ENCODE data around the gene APP. TPM values are rescaled to one million over a fixed set of nuclear protein-coding genes. Genes with fewer than 3 reads are reported as not detected.

APP gene
- total and polyA plus RNA-seq, 2 experiments from 2014 or later, result 55.7 to 316 TPM

DNA sequence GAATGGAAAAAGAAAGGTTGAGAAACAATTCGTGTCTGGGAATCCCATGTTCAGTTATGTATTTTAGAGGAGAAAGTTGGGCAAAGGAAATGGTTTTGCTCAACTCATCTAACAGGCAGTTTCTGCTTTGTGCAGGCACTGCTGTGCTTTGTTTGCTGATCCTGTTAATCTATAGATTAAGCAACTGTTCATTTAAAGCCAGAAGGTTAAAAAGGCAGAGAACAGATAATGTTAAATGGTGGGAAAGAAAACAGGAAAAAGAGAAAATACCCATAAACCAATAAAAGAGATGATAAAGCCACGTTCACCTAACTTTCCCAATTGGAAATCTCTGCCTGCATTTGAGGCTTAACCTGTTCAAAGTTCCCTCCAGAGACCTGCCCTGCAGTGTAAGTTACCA, 70.0 kb downstream of the APP start:
- Histone ChIP-seq H2AFZ (no peak overlapping the region), H3K9me3 (ENCODE audit: low read depth) (no peaks in the 10 kb centered on the region), H3K79me2 (peaks cover 68% of the 10 kb centered on the region), H3K9me2 (replicated peaks; ENCODE audit: insufficient read depth) (no peaks in the 10 kb centered on the region), H3K4me3 (no peak overlapping the region), H3K4me2 (no peak overlapping the region), H4K20me1 (ENCODE audit: insufficient read depth, poor library complexity, severe bottlenecking) (peaks cover 8% of the 10 kb centered on the region), H3K4me1 (ENCODE audit: insufficient read depth) (peaks cover 4% of the 10 kb centered on the region), H3K27me3 (no peaks in the 10 kb centered on the region), H3K36me3 (replicated peaks; ENCODE audit: insufficient read depth, low read depth) (no peaks in the 10 kb centered on the region), H3K27ac (no peak overlapping the region)
- TF ChIP-seq, protein P1, sequence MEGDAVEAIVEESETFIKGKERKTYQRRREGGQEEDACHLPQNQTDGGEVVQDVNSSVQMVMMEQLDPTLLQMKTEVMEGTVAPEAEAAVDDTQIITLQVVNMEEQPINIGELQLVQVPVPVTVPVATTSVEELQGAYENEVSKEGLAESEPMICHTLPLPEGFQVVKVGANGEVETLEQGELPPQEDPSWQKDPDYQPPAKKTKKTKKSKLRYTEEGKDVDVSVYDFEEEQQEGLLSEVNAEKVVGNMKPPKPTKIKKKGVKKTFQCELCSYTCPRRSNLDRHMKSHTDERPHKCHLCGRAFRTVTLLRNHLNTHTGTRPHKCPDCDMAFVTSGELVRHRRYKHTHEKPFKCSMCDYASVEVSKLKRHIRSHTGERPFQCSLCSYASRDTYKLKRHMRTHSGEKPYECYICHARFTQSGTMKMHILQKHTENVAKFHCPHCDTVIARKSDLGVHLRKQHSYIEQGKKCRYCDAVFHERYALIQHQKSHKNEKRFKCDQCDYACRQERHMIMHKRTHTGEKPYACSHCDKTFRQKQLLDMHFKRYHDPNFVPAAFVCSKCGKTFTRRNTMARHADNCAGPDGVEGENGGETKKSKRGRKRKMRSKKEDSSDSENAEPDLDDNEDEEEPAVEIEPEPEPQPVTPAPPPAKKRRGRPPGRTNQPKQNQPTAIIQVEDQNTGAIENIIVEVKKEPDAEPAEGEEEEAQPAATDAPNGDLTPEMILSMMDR (IDR thresholded peaks at IDR 0.05; ENCODE audit: poor library complexity), result no peak
- TF ChIP-seq EZH2 (IDR thresholded peaks at IDR 0.05; ENCODE audit: borderline replicate concordance) (no peak), EZH2phosphoT487 (IDR thresholded peaks at IDR 0.05; ENCODE audit: low read depth, severe bottlenecking, unreplicated experiment) (no peak)
- 50% methylated on average over 2 of the region's 2 CpGs for WGBS (ENCODE audit: low lambda C conversion rate, missing lambda C conversion rate)
- no peak for DNase-seq (ENCODE audit: low spot score)

DNA sequence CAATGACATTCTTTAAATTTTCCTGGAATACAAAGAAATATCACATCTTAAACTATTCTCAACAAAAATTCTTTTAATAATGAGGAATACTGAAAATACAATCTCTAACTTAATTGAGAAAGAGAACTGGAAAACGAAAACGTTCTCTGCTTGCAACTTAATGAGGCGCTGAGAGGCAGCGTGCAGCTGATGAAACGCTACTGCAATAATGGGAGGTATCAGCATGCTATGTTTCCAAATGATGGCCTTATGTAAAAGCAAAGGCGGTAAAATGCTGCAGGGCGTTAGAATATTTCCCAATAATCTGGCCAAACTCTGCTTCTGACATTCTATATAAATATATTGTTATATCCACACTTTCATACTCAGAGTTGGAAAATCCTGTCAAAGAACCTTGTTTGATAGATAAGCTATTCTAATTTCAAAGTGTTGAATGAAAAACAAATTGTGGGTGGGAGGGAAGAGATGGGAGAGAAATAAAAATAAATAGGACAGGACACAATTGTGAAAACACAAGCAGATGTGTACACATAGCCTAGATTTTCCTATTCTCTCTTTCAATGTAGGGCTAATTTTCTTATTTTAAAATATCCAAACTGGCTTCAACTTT, 70.9 kb downstream of the APP start:
- no peaks in the 10 kb centered on the region for H3K27me3 ChIP-seq
- no peak overlapping the region for H3K4me3 ChIP-seq
- no peaks in the 10 kb centered on the region for H3K9me3 ChIP-seq (ENCODE audit: low read depth)
- peaks cover 4% of the 10 kb centered on the region for H3K4me1 ChIP-seq (ENCODE audit: insufficient read depth)
- TF ChIP-seq, protein P1 (IDR thresholded peaks at IDR 0.05; ENCODE audit: poor library complexity), result no peak
- no peak for TF ChIP-seq EZH2 (IDR thresholded peaks at IDR 0.05; ENCODE audit: borderline replicate concordance)
- no peak for TF ChIP-seq EZH2phosphoT487 (IDR thresholded peaks at IDR 0.05; ENCODE audit: low read depth, severe bottlenecking, unreplicated experiment)
- H3K4me2 ChIP-seq, result no peak overlapping the region
- WGBS (ENCODE audit: low lambda C conversion rate, missing lambda C conversion rate), result 83% methylated on average over 7 of the region's 7 CpGs
- H3K27ac ChIP-seq, result no peak overlapping the region
- peaks cover 8% of the 10 kb centered on the region for H4K20me1 ChIP-seq (ENCODE audit: insufficient read depth, poor library complexity, severe bottlenecking)
- no peaks in the 10 kb centered on the region for H3K9me2 ChIP-seq (replicated peaks; ENCODE audit: insufficient read depth)
- DNase-seq (ENCODE audit: low spot score), result no peak
- H2AFZ ChIP-seq, result no peak overlapping the region
- no peaks in the 10 kb centered on the region for H3K36me3 ChIP-seq (replicated peaks; ENCODE audit: insufficient read depth, low read depth)
- peaks cover 68% of the 10 kb centered on the region for H3K79me2 ChIP-seq

- H4K20me1 ChIP-seq (ENCODE audit: insufficient read depth, poor library complexity, severe bottlenecking), result peaks cover 8% of the 10 kb centered on the region
- H3K4me3 ChIP-seq, result no peak overlapping the region
- H3K79me2 ChIP-seq, result peaks cover 70% of the 10 kb centered on the region
- H3K9me2 ChIP-seq (replicated peaks; ENCODE audit: insufficient read depth), result no peaks in the 10 kb centered on the region
- no peaks in the 10 kb centered on the region for H3K27me3 ChIP-seq
- DNase-seq (ENCODE audit: low spot score), result no peak
- H3K36me3 ChIP-seq (replicated peaks; ENCODE audit: insufficient read depth, low read depth), result no peaks in the 10 kb centered on the region
- no peaks in the 10 kb centered on the region for H3K9me3 ChIP-seq (ENCODE audit: low read depth)
- no peak overlapping the region for H3K4me2 ChIP-seq
- no peak overlapping the region for H3K27ac ChIP-seq
- TF ChIP-seq EZH2 (IDR thresholded peaks at IDR 0.05; ENCODE audit: borderline replicate concordance) (no peak), EZH2phosphoT487 (IDR thresholded peaks at IDR 0.05; ENCODE audit: low read depth, severe bottlenecking, unreplicated experiment) (no peak)
- H2AFZ ChIP-seq, result no peak overlapping the region
- peaks cover 4% of the 10 kb centered on the region for H3K4me1 ChIP-seq (ENCODE audit: insufficient read depth)
- 72% methylated on average over 4 of the region's 4 CpGs for WGBS (ENCODE audit: low lambda C conversion rate, missing lambda C conversion rate)
Measured at GRCh38 chr21:26098772-26099397, 71.7 kb downstream of the APP start.

DNA sequence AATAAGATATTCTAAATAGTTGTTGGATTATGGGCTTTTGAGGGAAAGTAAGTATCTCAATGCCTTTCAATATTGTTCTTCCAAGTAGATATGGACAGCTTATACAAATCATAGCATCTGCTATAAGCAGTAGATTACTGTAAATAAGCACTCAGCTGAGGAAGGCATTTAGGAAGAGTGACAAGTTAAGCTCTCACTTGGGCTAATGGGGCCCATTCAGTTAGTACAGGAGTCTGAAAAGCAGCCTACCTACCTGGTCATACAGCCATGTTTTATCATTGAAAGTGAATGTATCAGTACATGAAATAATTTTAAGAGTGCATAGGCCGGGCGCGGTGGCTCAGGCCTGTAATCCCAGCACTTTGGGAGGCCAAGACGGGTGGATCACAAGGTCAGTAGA, 73.1 kb downstream of the APP start:
- no peaks in the 10 kb centered on the region for H3K9me3 ChIP-seq (ENCODE audit: low read depth)
- H4K20me1 ChIP-seq (ENCODE audit: insufficient read depth, poor library complexity, severe bottlenecking), result peaks cover 8% of the 10 kb centered on the region
- no peaks in the 10 kb centered on the region for H3K9me2 ChIP-seq (replicated peaks; ENCODE audit: insufficient read depth)
- no peak overlapping the region for H2AFZ ChIP-seq
- peaks cover 69% of the 10 kb centered on the region for H3K79me2 ChIP-seq
- no peaks in the 10 kb centered on the region for H3K27me3 ChIP-seq
- no peak overlapping the region for H3K4me3 ChIP-seq
- WGBS (ENCODE audit: low lambda C conversion rate, missing lambda C conversion rate), result 98% methylated on average over 4 of the region's 4 CpGs
- H3K4me2 ChIP-seq, result no peak overlapping the region
- DNase-seq (ENCODE audit: low spot score), result no peak
- TF ChIP-seq EZH2 (IDR thresholded peaks at IDR 0.05; ENCODE audit: borderline replicate concordance) (no peak), EZH2phosphoT487 (IDR thresholded peaks at IDR 0.05; ENCODE audit: low read depth, severe bottlenecking, unreplicated experiment) (no peak)
- TF ChIP-seq, protein P1 (IDR thresholded peaks at IDR 0.05; ENCODE audit: poor library complexity), result no peak
- no peaks in the 10 kb centered on the region for H3K36me3 ChIP-seq (replicated peaks; ENCODE audit: insufficient read depth, low read depth)
- H3K4me1 ChIP-seq (ENCODE audit: insufficient read depth), result peaks cover 4% of the 10 kb centered on the region
- H3K27ac ChIP-seq, result no peak overlapping the region
